Measurements from ENCODE around the gene HSD17B4. TPM values are rescaled to one million over a fixed set of nuclear protein-coding genes. Genes with fewer than 3 reads are reported as not detected.
"Not testable (repeated sequence)": the region's sequence is repeated elsewhere in the genome, so short reads cannot be mapped to it uniquely, and the experiment has no call there.

Gene HSD17B4
- polyA plus RNA-seq, 4 donors, result 129 to 424 (median 237) TPM

- H3K36me3 ChIP-seq (ENCODE audit: control insufficient read depth in 3 of 3, insufficient read depth in 2 of 3, low read depth in 1 of 3, low read length in 3 of 3), result no peaks in the 10 kb centered on the region
- 14 to 17% (median 16%) methylated on average over 15 of the region's 15 CpGs for WGBS, 3 donors
- H3K4me3 ChIP-seq (ENCODE audit: low read depth in 1 of 3, low read length in 3 of 3), result peak overlapping the region in 2 of 3 donors; percentile 39 to 55
- FAIRE-seq, result peak; percentile 5
- peak; percentile 81 to 87 for DNase-seq
- peaks cover 0 to 2% (median 2%) of the 10 kb centered on the region in 3 donors for H3K4me1 ChIP-seq (ENCODE audit: control insufficient read depth in 3 of 3, insufficient read depth in 2 of 3, low read depth in 1 of 3, low read length in 2 of 3)
- no peaks in the 10 kb centered on the region for H3K27me3 ChIP-seq (ENCODE audit: control insufficient read depth in 3 of 3, insufficient read depth in 3 of 3, low read length in 3 of 3)
- no peaks in the 10 kb centered on the region for H3K9me3 ChIP-seq (ENCODE audit: control insufficient read depth in 2 of 2, insufficient read depth in 1 of 2, low read depth in 1 of 2, low read length in 1 of 2)
- H3K27ac ChIP-seq (ENCODE audit: low read depth in 1 of 3, low read length in 2 of 3), result peak overlapping the region in 1 of 3 donors; percentile 18
Measured at GRCh38 chr5:119411361-119412278, 40.7 kb upstream of the HSD17B4 start.

GRCh38 chr5:119412279-119413227 is 39.7 kb upstream of the HSD17B4 start:
- peaks cover 0 to 2% (median 2%) of the 10 kb centered on the region in 3 donors for H3K4me1 ChIP-seq (ENCODE audit: control insufficient read depth in 3 of 3, insufficient read depth in 2 of 3, low read depth in 1 of 3, low read length in 2 of 3)
- DNase-seq, result no peak
- H3K9me3 ChIP-seq (ENCODE audit: control insufficient read depth in 2 of 2, insufficient read depth in 1 of 2, low read depth in 1 of 2, low read length in 1 of 2), result no peaks in the 10 kb centered on the region
- H3K27ac ChIP-seq (ENCODE audit: low read depth in 1 of 3, low read length in 2 of 3), result no peak overlapping the region
- H3K27me3 ChIP-seq (ENCODE audit: control insufficient read depth in 3 of 3, insufficient read depth in 3 of 3, low read length in 3 of 3), result no peaks in the 10 kb centered on the region
- no peak overlapping the region for H3K4me3 ChIP-seq (ENCODE audit: low read depth in 1 of 3, low read length in 3 of 3)
- FAIRE-seq, result no peak
- 30 to 40% (median 34%) methylated on average over 9 of the region's 9 CpGs for WGBS, 3 donors
- H3K36me3 ChIP-seq (ENCODE audit: control insufficient read depth in 3 of 3, insufficient read depth in 2 of 3, low read depth in 1 of 3, low read length in 3 of 3), result no peaks in the 10 kb centered on the region

DNA sequence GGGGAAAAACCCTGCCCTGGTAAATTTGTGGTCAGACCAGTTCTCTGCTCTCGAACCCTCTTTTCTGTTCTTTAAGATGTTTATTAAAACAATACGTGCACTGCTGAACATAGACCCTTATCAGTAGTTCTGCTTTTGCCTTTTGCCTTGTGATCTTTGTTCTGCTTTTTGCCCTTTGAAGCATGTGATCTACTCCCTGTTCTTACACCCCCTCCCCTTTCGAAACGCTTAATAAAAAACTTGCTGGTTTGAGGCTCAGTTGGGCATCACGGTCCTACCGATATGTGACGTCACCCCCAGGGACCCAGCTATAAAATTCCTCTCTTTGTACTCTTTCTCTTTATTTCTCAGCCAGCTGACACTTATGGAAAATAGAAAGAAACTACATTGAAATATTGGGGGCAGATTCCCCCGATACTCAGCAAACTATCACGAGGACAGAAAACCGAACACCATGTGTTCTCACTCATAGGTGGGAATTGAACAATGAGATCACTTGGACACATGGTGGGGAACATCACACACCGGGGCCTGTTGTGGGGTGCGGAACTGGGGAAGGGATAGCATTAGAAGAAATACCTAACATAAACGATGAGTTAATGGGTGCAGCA is 38.1 kb upstream of the HSD17B4 start:
- not testable (repeated sequence) for FAIRE-seq; H3K36me3 ChIP-seq (ENCODE audit: control insufficient read depth in 3 of 3, insufficient read depth in 2 of 3, low read depth in 1 of 3, low read length in 3 of 3); H3K4me3 ChIP-seq (ENCODE audit: low read depth in 1 of 3, low read length in 3 of 3); H3K4me1 ChIP-seq (ENCODE audit: control insufficient read depth in 3 of 3, insufficient read depth in 2 of 3, low read depth in 1 of 3, low read length in 2 of 3); H3K9me3 ChIP-seq (ENCODE audit: control insufficient read depth in 2 of 2, insufficient read depth in 1 of 2, low read depth in 1 of 2, low read length in 1 of 2); DNase-seq; H3K27ac ChIP-seq (ENCODE audit: low read depth in 1 of 3, low read length in 2 of 3); H3K27me3 ChIP-seq (ENCODE audit: control insufficient read depth in 3 of 3, insufficient read depth in 3 of 3, low read length in 3 of 3)
- WGBS, 3 donors, result 76 to 80% (median 79%) methylated on average over 13 of the region's 13 CpGs

DNA sequence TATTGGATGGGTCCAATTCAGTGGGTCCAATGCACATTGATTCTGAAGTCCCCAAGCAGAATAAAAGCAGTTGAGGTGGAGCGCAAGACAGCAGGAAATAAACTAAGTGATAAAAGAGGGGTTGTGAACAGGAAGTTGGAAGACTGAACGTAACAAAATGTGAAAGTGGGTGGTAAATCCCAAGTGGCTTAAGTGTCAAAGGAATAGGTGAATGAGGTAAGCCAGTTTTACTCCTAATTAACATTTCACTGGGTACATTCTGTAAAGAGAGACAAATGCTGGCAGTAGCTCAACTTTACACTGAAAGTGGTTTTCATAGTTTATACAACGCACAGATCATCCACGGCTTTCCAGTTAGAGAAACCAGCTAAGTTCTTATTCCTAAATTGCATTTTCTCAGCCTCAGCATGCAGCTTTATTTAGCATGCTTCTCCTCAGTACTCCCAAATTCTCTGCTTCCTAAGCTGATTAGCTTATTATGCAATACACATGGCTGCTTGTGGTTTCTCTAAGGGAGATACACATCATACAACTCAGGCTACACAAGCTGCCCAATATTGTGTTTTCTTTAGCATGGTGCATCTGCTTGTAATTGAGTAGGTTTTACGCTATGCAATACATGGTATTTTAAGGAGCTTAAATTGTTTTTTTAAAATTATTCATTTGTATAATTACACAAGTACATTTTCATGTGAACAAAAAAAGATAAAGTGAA is 34.2 kb upstream of the HSD17B4 start:
- no peak overlapping the region for H3K27ac ChIP-seq (ENCODE audit: low read depth in 1 of 3, low read length in 2 of 3)
- no peak overlapping the region for H3K4me3 ChIP-seq (ENCODE audit: low read depth in 1 of 3, low read length in 3 of 3)
- FAIRE-seq (no peak), DNase-seq (no peak)
- H3K36me3 ChIP-seq (ENCODE audit: control insufficient read depth in 3 of 3, insufficient read depth in 2 of 3, low read depth in 1 of 3, low read length in 3 of 3), result no peaks in the 10 kb centered on the region
- WGBS, 3 donors, result 60 to 82% (median 79%) methylated on average over 5 of the region's 5 CpGs
- H3K4me1 ChIP-seq (ENCODE audit: control insufficient read depth in 3 of 3, insufficient read depth in 2 of 3, low read depth in 1 of 3, low read length in 2 of 3), result no peaks in the 10 kb centered on the region
- no peaks in the 10 kb centered on the region for H3K27me3 ChIP-seq (ENCODE audit: control insufficient read depth in 3 of 3, insufficient read depth in 3 of 3, low read length in 3 of 3)
- H3K9me3 ChIP-seq (ENCODE audit: control insufficient read depth in 2 of 2, insufficient read depth in 1 of 2, low read depth in 1 of 2, low read length in 1 of 2), result no peaks in the 10 kb centered on the region

DNA sequence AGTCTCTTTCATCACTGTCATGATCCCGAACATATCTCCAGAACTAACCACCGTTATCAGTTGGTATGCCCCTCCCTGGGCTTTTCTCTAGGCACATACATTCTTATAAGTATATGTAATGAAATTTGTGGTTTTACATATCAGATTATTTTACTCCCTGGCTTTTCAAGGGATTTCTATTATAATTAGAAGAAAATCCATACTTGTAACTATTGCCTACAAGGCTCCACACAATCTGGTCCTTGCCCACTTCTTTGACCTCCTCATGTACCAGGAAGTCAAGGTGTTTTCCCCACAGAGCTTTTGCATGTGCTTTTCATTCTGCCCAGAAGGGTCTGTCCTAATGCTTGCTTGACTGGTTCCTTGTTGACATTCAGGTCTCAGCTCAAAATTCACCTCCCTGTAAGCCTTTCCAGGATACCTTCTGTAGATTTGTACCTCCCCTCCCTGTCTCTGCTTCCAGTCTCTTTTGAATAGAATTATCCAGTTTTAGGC is 33.6 kb upstream of the HSD17B4 start:
- no peaks in the 10 kb centered on the region for H3K27me3 ChIP-seq (ENCODE audit: control insufficient read depth in 3 of 3, insufficient read depth in 3 of 3, low read length in 3 of 3)
- WGBS, 3 donors, result 20 to 41% (median 38%) methylated on average over 2 of the region's 2 CpGs
- DNase-seq (no peak), FAIRE-seq (no peak)
- H3K27ac ChIP-seq (ENCODE audit: low read depth in 1 of 3, low read length in 2 of 3), result no peak overlapping the region
- H3K36me3 ChIP-seq (ENCODE audit: control insufficient read depth in 3 of 3, insufficient read depth in 2 of 3, low read depth in 1 of 3, low read length in 3 of 3), result no peaks in the 10 kb centered on the region
- no peak overlapping the region for H3K4me3 ChIP-seq (ENCODE audit: low read depth in 1 of 3, low read length in 3 of 3)
- no peaks in the 10 kb centered on the region for H3K4me1 ChIP-seq (ENCODE audit: control insufficient read depth in 3 of 3, insufficient read depth in 2 of 3, low read depth in 1 of 3, low read length in 2 of 3)
- H3K9me3 ChIP-seq (ENCODE audit: control insufficient read depth in 2 of 2, insufficient read depth in 1 of 2, low read depth in 1 of 2, low read length in 1 of 2), result no peaks in the 10 kb centered on the region

DNA sequence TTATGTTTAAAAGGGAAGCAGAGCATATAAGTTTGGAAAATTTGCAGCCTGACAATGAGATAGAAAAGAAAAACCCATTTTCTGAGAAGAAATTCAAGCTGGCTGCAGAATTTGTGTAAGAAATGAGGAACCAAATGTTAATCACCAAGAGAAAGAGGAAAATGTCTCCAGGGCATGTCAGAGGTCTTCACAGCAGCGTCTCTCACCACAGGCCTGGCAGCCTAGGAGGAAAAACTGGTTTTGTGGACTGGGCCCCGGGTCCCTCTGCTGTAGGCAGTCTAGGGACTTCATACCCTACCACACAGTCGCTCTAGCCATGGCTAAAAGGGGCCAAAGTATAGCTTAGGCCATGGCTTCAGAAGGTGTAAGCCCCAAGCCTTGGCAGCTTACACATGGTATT is 32.1 kb upstream of the HSD17B4 start:
- FAIRE-seq (no peak), DNase-seq (no peak)
- Histone ChIP-seq H3K27ac (ENCODE audit: low read depth in 1 of 3, low read length in 2 of 3) (no peak overlapping the region), H3K4me3 (ENCODE audit: low read depth in 1 of 3, low read length in 3 of 3) (no peak overlapping the region), H3K36me3 (ENCODE audit: control insufficient read depth in 3 of 3, insufficient read depth in 2 of 3, low read depth in 1 of 3, low read length in 3 of 3) (no peaks in the 10 kb centered on the region), H3K4me1 (ENCODE audit: control insufficient read depth in 3 of 3, insufficient read depth in 2 of 3, low read depth in 1 of 3, low read length in 2 of 3) (no peaks in the 10 kb centered on the region), H3K9me3 (ENCODE audit: control insufficient read depth in 2 of 2, insufficient read depth in 1 of 2, low read depth in 1 of 2, low read length in 1 of 2) (no peaks in the 10 kb centered on the region), H3K27me3 (ENCODE audit: control insufficient read depth in 3 of 3, insufficient read depth in 3 of 3, low read length in 3 of 3) (no peaks in the 10 kb centered on the region)
- 65 to 81% (median 76%) methylated on average over 3 of the region's 3 CpGs for WGBS, 3 donors

DNA sequence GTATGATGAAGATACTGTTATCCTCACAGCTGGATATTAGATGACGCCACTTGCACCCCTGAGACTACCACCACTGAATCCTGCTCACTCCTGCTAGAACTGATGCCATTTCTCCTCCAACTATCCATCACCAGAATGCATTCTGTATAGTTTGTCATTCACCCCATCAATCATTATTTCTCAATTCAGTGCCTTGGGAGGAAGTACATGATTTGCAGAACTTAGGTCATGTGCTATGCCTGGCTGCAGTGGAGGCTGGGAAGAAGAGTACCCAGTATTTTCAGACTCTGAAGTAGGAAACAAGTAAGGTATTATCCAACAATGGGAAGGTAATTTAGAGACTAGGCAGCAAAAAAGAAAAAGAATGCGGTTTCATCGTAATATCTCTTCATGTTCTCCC is 26.2 kb upstream of the HSD17B4 start:
- Histone ChIP-seq H3K9me3 (ENCODE audit: control insufficient read depth in 2 of 2, insufficient read depth in 1 of 2, low read depth in 1 of 2, low read length in 1 of 2) (no peaks in the 10 kb centered on the region), H3K4me3 (ENCODE audit: low read depth in 1 of 3, low read length in 3 of 3) (no peak overlapping the region), H3K36me3 (ENCODE audit: control insufficient read depth in 3 of 3, insufficient read depth in 2 of 3, low read depth in 1 of 3, low read length in 3 of 3) (no peaks in the 10 kb centered on the region), H3K27ac (ENCODE audit: low read depth in 1 of 3, low read length in 2 of 3) (no peak overlapping the region), H3K27me3 (ENCODE audit: control insufficient read depth in 3 of 3, insufficient read depth in 3 of 3, low read length in 3 of 3) (no peaks in the 10 kb centered on the region), H3K4me1 (ENCODE audit: control insufficient read depth in 3 of 3, insufficient read depth in 2 of 3, low read depth in 1 of 3, low read length in 2 of 3) (peaks cover 0 to 2% (median 0%) of the 10 kb centered on the region in 3 donors)
- 96 to 99% (median 99%) methylated on average over 3 of the region's 3 CpGs for WGBS, 3 donors
- DNase-seq (no peak), FAIRE-seq (no peak)
